ENCODE results near the gene RFWD3. TPM values are rescaled to one million over a fixed set of nuclear protein-coding genes. Genes with fewer than 3 reads are reported as not detected.

Gene RFWD3
- total RNA-seq, 1 donor from 2014 or later, result 25.9 TPM

DNA sequence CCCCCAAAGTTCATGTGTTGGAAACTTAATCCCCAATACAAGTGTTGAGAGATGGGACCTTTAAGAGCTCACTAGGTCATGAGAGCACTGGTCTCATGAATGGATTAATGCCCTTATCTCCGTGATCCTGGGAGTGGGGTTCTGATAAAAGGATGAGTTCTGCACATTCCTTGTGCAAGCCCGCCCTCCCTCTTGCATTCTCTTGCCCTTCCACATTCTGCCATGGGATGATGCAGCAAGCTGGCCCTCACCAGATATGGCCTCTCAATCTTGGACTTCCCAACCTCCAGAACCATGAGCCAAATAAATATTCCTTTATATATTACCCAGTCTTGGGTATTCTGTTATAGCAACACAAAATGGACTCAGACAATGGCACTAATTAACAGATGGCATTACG, 73.8 kb downstream of the RFWD3 start:
- no peak overlapping the region for H3K4me3 ChIP-seq (ENCODE audit: low read depth, low read length)
- DNase-seq (ENCODE audit: low read depth), result no peak
- H3K36me3 ChIP-seq (ENCODE audit: control insufficient read depth, insufficient read depth, low read length), result no peaks in the 10 kb centered on the region
- TF ChIP-seq, protein P1, sequence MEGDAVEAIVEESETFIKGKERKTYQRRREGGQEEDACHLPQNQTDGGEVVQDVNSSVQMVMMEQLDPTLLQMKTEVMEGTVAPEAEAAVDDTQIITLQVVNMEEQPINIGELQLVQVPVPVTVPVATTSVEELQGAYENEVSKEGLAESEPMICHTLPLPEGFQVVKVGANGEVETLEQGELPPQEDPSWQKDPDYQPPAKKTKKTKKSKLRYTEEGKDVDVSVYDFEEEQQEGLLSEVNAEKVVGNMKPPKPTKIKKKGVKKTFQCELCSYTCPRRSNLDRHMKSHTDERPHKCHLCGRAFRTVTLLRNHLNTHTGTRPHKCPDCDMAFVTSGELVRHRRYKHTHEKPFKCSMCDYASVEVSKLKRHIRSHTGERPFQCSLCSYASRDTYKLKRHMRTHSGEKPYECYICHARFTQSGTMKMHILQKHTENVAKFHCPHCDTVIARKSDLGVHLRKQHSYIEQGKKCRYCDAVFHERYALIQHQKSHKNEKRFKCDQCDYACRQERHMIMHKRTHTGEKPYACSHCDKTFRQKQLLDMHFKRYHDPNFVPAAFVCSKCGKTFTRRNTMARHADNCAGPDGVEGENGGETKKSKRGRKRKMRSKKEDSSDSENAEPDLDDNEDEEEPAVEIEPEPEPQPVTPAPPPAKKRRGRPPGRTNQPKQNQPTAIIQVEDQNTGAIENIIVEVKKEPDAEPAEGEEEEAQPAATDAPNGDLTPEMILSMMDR (IDR thresholded peaks at IDR 0.05; ENCODE audit: insufficient read depth, low read length, poor library complexity, severe bottlenecking), result no peak
- H3K27me3 ChIP-seq (ENCODE audit: control insufficient read depth, insufficient read depth, low read length), result no peaks in the 10 kb centered on the region

DNA sequence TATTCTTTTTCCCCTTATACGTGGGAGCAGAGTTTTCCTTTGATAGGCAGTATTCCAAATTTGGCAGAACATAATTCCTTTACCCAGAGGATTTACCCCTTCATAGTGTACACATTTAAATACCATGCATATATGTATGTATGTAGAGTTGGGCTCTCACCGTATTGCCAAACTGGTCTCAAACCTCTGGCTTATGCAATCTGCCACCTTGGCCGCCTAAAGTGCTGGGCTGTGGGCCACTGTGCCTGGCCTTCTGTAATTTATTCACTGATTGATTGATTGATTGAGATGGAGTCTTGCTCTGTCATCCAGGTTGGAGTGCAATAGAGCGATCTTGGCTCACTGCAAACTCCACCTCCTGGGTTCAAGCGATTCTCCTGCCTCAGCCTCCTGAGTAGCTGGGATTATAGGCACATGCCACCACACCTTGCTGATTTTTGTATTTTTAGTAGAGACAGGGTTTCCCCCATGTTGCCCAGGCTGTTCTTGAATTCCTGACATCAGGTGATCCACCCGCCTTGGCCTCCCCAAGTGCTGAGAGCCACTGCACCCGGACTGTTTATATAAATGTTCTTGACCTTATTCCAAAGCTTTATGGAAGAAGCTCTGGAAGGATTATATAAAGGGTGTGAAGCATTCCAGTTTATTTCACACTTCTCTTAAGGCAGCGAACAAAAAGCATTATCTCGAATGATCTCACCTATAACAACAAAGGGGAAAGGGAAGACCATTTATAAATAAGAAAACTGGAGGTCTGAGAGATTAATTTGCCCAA, 74.6 kb downstream of the RFWD3 start:
- Histone ChIP-seq H3K27me3 (ENCODE audit: control insufficient read depth, insufficient read depth, low read length) (no peaks in the 10 kb centered on the region), H3K4me3 (ENCODE audit: low read depth, low read length) (no peak overlapping the region), H3K36me3 (ENCODE audit: control insufficient read depth, insufficient read depth, low read length) (no peaks in the 10 kb centered on the region)
- TF ChIP-seq, protein P1 (IDR thresholded peaks at IDR 0.05; ENCODE audit: insufficient read depth, low read length, poor library complexity, severe bottlenecking), result no peak
- DNase-seq (ENCODE audit: low read depth), result no peak

DNA sequence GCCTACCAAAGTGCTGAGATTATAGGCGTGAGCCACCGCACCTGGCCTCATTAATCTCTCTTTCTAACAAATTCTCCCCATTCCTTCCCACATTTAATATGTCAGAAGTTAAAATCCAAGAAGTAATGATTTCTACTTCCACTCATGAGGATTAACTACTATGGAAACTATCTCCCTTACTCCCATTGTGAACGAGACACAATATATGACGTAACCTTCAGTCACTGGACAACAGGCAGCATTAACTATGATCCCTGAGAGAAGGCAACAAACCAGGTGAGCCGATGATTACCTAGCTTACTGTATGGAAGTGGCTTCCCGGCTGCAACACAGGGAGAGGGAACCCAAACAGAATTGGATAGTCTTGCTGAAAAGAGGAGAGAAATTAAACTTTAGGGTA, 79.7 kb downstream of the RFWD3 start:
- no peaks in the 10 kb centered on the region for H3K36me3 ChIP-seq (ENCODE audit: control insufficient read depth, insufficient read depth, low read length)
- TF ChIP-seq, protein P1 (IDR thresholded peaks at IDR 0.05; ENCODE audit: insufficient read depth, low read length, poor library complexity, severe bottlenecking), result no peak

DNA sequence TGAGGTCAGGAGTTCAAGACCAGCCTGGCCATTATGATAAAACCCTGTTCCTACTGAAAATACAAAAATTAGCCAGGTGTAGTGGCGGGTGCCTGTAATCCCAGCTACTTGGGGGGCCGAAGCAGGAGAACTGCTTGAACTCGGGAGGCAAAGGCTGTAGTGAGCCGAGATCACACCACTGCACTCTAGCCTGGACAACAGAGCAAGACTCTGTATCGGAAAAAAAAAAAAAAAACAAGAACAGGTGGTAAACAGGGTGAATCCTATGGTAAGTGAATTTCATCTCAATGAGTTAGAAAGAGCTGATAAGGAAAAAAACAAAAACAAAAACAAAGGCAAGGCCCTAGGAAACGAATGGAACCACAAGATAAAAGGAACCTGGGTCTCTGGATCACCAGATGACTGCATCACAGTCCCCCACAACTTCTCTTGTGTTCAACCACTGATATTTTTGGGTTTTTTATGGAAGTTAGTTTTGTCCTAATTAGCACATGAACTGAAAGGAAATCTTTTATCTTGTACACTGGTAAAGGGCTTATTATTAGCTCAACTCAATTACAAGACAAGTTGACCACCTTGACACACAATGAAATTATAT, 80.7 kb downstream of the RFWD3 start:
- DNase-seq (ENCODE audit: low read depth), result no peak
- TF ChIP-seq, protein P1 (IDR thresholded peaks at IDR 0.05; ENCODE audit: insufficient read depth, low read length, poor library complexity, severe bottlenecking), result no peak
- Histone ChIP-seq H3K27me3 (ENCODE audit: control insufficient read depth, insufficient read depth, low read length) (no peaks in the 10 kb centered on the region), H3K36me3 (ENCODE audit: control insufficient read depth, insufficient read depth, low read length) (no peaks in the 10 kb centered on the region), H3K4me3 (ENCODE audit: low read depth, low read length) (no peak overlapping the region)

More for the DNA sequence above, 79.7 kb downstream of the RFWD3 start:
- Histone ChIP-seq H3K4me3 (ENCODE audit: low read depth, low read length) (no peak overlapping the region), H3K27me3 (ENCODE audit: control insufficient read depth, insufficient read depth, low read length) (no peaks in the 10 kb centered on the region)
- DNase-seq (ENCODE audit: low read depth), result no peak

DNA sequence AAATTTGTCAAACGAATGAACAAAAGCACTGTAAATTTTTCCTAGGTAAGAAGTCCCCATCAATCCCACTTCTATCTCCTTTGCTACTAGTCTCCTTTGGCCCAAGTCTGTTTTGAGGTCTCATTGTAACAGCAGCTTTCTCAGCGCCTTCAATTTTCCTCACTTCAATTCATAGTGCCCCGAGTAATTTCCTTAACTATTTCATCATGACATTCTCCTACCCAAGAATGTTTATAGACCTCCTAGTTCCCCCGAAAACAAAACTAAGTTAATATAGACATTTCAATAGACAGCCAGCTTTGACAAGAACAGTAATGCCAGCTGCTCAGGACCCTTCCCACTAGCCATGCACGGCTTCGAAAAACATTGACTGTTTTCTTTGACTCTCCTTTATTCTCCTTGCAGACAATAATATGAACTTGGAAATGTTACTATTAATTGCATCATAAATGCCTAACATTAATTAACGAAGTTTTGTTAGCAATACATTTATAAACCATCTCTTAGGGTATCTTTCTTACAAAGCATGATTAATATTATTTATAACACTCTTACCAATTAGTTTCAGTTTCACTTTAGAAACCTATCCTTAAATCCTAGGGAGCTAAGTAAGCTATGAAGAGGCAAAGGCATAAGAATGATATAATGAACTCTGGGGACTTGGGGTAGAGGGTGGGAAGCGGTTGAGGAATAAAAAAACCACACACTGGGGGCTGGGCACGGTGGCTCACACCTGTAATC, 82.6 kb downstream of the RFWD3 start:
- TF ChIP-seq, protein P1 (IDR thresholded peaks at IDR 0.05; ENCODE audit: insufficient read depth, low read length, poor library complexity, severe bottlenecking), result no peak
- H3K36me3 ChIP-seq (ENCODE audit: control insufficient read depth, insufficient read depth, low read length), result no peaks in the 10 kb centered on the region
- H3K27me3 ChIP-seq (ENCODE audit: control insufficient read depth, insufficient read depth, low read length), result no peaks in the 10 kb centered on the region
- no peak for DNase-seq (ENCODE audit: low read depth)
- H3K4me3 ChIP-seq (ENCODE audit: low read depth, low read length), result no peak overlapping the region

Data from kidney epithelial cell (primary cell).